Peyer's patch (tissue), 4 donors: Measurements from ENCODE around the gene SPRY4. TPM values are rescaled to one million over a fixed set of nuclear protein-coding genes. Genes with fewer than 3 reads are reported as not detected.
"Not testable (repeated sequence)": the region's sequence is repeated elsewhere in the genome, so short reads cannot be mapped to it uniquely, and the experiment has no call there.

Experiments
- DNase-seq, 3 donors: peaks; one replicate each; pipeline ENCODE4 v3.0.0-alpha.2; 2017 to 2019
- H3K27ac ChIP-seq, 4 donors: fragments of 200-600 bp; sonication (generic); one replicate each; pipeline ENCODE4 v1.5.1; 2016 to 2019
- H3K27me3 ChIP-seq, 2 donors: fragments of 200-600 bp; sonication (generic); one replicate each; pipeline ENCODE4 v1.5.1; 2019
- H3K36me3 ChIP-seq, 3 donors: fragments of 200-600 bp; sonication (generic); one replicate each; pipeline ENCODE4 v1.5.1; 2016 to 2019
- H3K4me1 ChIP-seq, 4 donors: fragments of 200-600 bp; sonication (generic); one replicate each; pipeline ENCODE4 v1.5.1; 2016 to 2019
- H3K4me3 ChIP-seq, 4 donors: fragments of 200-600 bp; sonication (generic); 1 replicate in 3 of 4; 2 replicates in 1 of 4; pipeline ENCODE4 v1.5.1; 2016 to 2019; ENCODE audit warnings: mild to moderate bottlenecking in 1 of 4
- H3K9me3 ChIP-seq, 4 donors: fragments of 200-600 bp; sonication (generic); one replicate each; pipeline ENCODE4 v1.5.1; 2016 to 2019; ENCODE audit warnings: mild to moderate bottlenecking in 1 of 4
- POLR2A ChIP-seq, 2 donors: fragments of 450-650 bp; IDR thresholded peaks; one replicate each; pipeline ENCODE4 v1.5.1; 2017; ENCODE audit warnings: antibody characterized with exemption in 2 of 2, mild to moderate bottlenecking in 2 of 2, moderate library complexity in 2 of 2
- total RNA-seq, 4 donors: library from RNA; depleted of rRNA; stranded (reverse); fragments of >200 nt; gene quantifications; one replicate each; pipeline ENCODE4 v1.1.0, GENCODE V29; 2016
- TF ChIP-seq, protein P1 (sequence below), 6 experiments: fragments of 450-650 bp in 4 of 6; fragments of 200-600 bp in 2 of 6; sonication (generic) in 1 of 6; IDR thresholded peaks; one replicate each; pipeline ENCODE4 v1.5.1; 2017 to 2019; ENCODE audit warnings: antibody characterized with exemption in 6 of 6, mild to moderate bottlenecking in 3 of 6, moderate library complexity in 1 of 6

SPRY4 gene
- total RNA-seq, 4 donors from 2014 or later = 17.5 to 43.3 (median 31.5) TPM

DNA sequence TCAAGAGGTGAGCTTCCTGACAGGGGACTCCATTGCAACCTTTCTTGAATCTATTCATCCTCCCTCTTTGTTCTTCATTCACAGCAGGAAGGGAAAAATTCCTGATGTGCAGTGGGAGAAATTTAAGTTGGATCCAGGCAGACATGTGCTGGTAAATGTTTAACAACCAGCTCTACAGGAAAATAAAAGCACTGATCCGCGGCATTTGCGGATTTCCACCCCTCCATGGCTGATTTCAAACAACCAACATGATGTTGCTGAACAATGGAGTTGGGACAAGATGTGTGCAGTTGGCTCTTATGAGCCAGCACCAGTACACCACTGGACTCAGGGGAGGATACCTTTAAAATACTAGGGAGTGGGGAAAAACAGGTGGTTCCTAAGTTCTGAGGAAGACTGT lies 47.0 kb downstream of the SPRY4 start:
- no peaks in the 10 kb centered on the region for H3K4me1 ChIP-seq
- no peaks in the 10 kb centered on the region for H3K27me3 ChIP-seq
- no peaks in the 10 kb centered on the region for H3K9me3 ChIP-seq
- DNase-seq = no peak
- TF ChIP-seq POLR2A (IDR thresholded peaks at IDR 0.05) = no peak
- TF ChIP-seq, protein P1, sequence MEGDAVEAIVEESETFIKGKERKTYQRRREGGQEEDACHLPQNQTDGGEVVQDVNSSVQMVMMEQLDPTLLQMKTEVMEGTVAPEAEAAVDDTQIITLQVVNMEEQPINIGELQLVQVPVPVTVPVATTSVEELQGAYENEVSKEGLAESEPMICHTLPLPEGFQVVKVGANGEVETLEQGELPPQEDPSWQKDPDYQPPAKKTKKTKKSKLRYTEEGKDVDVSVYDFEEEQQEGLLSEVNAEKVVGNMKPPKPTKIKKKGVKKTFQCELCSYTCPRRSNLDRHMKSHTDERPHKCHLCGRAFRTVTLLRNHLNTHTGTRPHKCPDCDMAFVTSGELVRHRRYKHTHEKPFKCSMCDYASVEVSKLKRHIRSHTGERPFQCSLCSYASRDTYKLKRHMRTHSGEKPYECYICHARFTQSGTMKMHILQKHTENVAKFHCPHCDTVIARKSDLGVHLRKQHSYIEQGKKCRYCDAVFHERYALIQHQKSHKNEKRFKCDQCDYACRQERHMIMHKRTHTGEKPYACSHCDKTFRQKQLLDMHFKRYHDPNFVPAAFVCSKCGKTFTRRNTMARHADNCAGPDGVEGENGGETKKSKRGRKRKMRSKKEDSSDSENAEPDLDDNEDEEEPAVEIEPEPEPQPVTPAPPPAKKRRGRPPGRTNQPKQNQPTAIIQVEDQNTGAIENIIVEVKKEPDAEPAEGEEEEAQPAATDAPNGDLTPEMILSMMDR (IDR thresholded peaks at IDR 0.05) = no peak
- no peaks in the 10 kb centered on the region for H3K36me3 ChIP-seq
- no peak overlapping the region for H3K27ac ChIP-seq
- no peak overlapping the region for H3K4me3 ChIP-seq

DNA sequence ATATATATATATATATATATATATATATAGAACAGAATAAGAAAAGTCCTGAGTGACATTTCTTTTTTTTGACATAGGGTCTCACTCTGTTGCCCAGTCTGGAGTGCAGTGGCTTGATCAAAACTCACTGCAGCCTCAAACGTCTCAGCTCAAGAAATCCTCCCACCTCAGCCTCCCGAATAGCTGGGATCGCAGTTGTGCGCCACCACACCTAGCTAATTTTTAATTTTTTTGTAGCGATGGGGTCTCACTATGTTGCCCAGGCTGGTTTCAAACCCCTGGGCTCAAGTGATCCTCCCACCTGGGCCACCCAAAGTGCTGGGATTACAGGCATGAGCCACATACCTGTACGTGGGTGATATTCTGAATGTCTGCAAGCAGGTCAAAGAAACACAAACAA lies 48.3 kb downstream of the SPRY4 start:
- Histone ChIP-seq H3K36me3 (no peaks in the 10 kb centered on the region), H3K4me3 (no peak overlapping the region), H3K27me3 (no peaks in the 10 kb centered on the region), H3K27ac (no peak overlapping the region), H3K9me3 (no peaks in the 10 kb centered on the region), H3K4me1 (no peaks in the 10 kb centered on the region)
- TF ChIP-seq, protein P1 (IDR thresholded peaks at IDR 0.05) = no peak
- DNase-seq = no peak

DNA sequence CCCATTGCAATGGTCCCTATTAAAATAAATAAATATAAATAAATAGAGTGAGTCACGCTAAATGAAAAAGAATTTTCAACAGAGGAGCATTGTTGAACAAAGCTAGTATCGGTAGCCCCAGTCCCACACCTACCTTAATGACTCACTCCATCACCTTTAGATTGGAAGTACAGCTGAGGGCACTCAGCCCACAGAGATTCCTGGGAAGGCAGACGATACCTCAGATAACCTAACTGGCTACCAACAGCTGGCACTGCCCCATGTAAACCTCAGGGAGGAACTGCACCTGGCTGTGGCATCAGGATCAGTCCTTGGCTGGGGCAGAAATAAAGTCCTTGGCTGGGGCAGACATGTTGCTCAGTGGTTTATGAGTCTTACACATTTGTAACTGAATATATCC lies 49.3 kb downstream of the SPRY4 start:
- Histone ChIP-seq H3K27me3 (no peaks in the 10 kb centered on the region), H3K27ac (no peak overlapping the region), H3K9me3 (no peaks in the 10 kb centered on the region), H3K4me3 (no peak overlapping the region), H3K36me3 (no peaks in the 10 kb centered on the region), H3K4me1 (no peaks in the 10 kb centered on the region)
- DNase-seq = no peak
- no peak for TF ChIP-seq POLR2A (IDR thresholded peaks at IDR 0.05)
- TF ChIP-seq, protein P1 (IDR thresholded peaks at IDR 0.05) = no peak

DNA sequence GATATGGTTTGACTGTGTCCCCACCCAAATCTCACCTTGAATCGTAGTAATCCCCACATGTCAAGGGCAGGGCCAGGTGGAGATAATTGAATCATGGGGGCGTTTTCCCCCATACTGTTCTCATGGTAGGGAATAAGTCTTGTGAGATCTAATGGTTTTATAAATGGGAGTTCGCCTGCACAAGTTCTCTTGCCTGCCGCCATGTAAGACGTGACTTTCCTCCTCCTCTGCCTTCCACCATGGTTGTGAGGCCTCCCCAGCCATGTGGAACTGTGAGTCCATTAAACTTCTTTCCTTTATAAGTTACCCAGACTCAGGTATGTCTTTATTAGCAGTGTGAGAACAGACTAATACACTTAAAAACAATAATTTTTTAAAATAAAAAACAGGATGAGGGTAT lies 52.2 kb downstream of the SPRY4 start:
- not testable (repeated sequence) for H3K27ac ChIP-seq, H3K36me3 ChIP-seq, H3K4me3 ChIP-seq, H3K27me3 ChIP-seq, H3K4me1 ChIP-seq, H3K9me3 ChIP-seq, DNase-seq

DNA sequence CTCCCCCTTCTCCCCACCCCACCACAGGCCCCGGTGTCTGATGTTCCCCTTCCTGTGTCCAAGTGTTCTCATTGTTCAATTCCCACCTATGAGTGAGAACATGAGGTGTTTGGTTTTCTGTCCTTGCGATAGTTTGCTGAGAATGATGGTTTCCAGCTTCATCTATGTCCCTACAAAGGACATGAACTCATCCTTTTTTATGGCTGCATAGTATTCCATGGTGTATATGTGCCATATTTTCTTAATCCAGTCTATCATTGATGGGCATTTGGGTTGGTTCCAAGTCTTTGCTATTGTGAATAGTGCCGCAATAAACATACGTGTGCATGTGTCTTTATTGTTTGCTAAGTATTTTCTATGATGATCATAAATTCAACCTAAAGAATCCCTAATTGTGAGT lies 60.7 kb downstream of the SPRY4 start:
- not testable (repeated sequence) for H3K36me3 ChIP-seq, H3K9me3 ChIP-seq, H3K4me1 ChIP-seq, DNase-seq, H3K4me3 ChIP-seq, H3K27me3 ChIP-seq, H3K27ac ChIP-seq

DNA sequence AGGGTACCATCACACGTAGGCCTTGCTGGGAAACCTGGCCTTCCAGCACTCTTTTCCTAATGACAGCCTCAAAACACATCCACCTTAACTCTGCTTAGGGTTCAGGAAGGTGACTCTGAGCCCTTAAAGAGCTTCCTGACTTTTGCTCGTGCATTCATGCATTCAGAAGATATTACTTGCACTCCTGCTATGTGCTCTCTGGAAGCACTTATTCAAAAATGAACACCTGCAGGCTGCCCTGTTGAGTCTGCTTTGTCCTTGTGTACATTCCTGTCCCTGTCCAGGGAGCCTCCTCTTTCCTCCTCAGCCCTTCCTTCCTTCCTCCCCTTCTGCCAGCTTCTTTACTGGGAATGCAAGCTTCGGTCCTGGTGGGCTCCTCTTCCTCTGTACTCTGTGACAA lies 61.5 kb downstream of the SPRY4 start:
- no peak for DNase-seq
- Histone ChIP-seq H3K36me3 (no peaks in the 10 kb centered on the region), H3K27ac (no peak overlapping the region), H3K9me3 (no peaks in the 10 kb centered on the region), H3K4me1 (no peaks in the 10 kb centered on the region), H3K4me3 (no peak overlapping the region), H3K27me3 (no peaks in the 10 kb centered on the region)
- TF ChIP-seq, protein P1 (IDR thresholded peaks at IDR 0.05) = no peak
- no peak for TF ChIP-seq POLR2A (IDR thresholded peaks at IDR 0.05)

DNA sequence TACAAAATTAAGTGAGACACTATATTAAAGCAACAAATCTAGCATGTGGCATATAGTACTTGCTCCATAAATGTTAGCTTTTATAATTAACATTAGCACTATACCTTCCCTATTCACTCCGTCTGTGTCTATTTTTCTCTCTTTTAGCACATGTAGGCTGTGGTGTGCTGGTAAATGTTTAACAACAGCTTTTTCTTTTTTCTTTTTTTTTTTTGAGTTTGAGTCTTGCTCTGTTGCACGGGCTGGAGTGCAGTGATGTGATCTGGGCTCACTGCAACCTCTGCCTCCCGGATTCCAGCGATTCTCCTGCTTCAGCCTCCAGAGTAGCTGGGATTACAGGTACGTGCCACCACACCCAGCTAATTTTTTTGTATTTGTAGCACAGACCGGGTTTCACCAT lies 62.1 kb downstream of the SPRY4 start:
- DNase-seq = no peak
- Histone ChIP-seq H3K4me1 (no peaks in the 10 kb centered on the region), H3K27me3 (no peaks in the 10 kb centered on the region), H3K9me3 (no peaks in the 10 kb centered on the region), H3K27ac (no peak overlapping the region), H3K36me3 (no peaks in the 10 kb centered on the region), H3K4me3 (no peak overlapping the region)
- no peak for TF ChIP-seq POLR2A (IDR thresholded peaks at IDR 0.05)
- TF ChIP-seq, protein P1 (IDR thresholded peaks at IDR 0.05) = no peak
